Calu3 (cell line): ENCODE measurements around the gene ABCC2. TPM values are rescaled to one million over a fixed set of nuclear protein-coding genes. Genes with fewer than 3 reads are reported as not detected.

Experiments used
- BruUV-seq: library from RNA; stranded (reverse); fragments of 400-500 nt; replicated peaks from 2 replicates; lab custom pipeline; 2021; lab: Mats Ljungman, UMichigan
- CTCF ChIA-PET: fragments of 300-600 bp; sonication (Branson Sonifier 250); formaldehyde crosslinking; loops from one replicate; lab custom pipeline; 2022; ENCODE audit warnings: antibody characterized with exemption; lab: Charles Lee
- DNase-seq: peaks from one replicate; pipeline ENCODE4 v3.0.0; 2022
- H3K27ac Mint-ChIP-seq: one replicate; pipeline ENCODE4 v1.8.0; 2022; ENCODE audit warnings: mixed read lengths; ENCODE audit not compliant: unreplicated experiment
- H3K27me3 Mint-ChIP-seq: one replicate; pipeline ENCODE4 v1.8.0; 2022; ENCODE audit warnings: mixed read lengths; ENCODE audit not compliant: unreplicated experiment
- H3K36me3 Mint-ChIP-seq: one replicate; pipeline ENCODE4 v1.8.0; 2022; ENCODE audit warnings: mild to moderate bottlenecking, moderate library complexity, mixed read lengths; ENCODE audit not compliant: insufficient read depth, unreplicated experiment
- H3K4me1 Mint-ChIP-seq: one replicate; pipeline ENCODE4 v1.8.0; 2022; ENCODE audit warnings: mild to moderate bottlenecking, low read depth, mixed read lengths; ENCODE audit not compliant: unreplicated experiment
- H3K4me3 Mint-ChIP-seq: one replicate; pipeline ENCODE4 v1.8.0; 2022; ENCODE audit warnings: mild to moderate bottlenecking, low read depth, moderate library complexity, mixed read lengths; ENCODE audit not compliant: unreplicated experiment
- H3K9me3 Mint-ChIP-seq: one replicate; pipeline ENCODE4 v1.8.0; 2022; ENCODE audit warnings: low read depth, mixed read lengths; ENCODE audit not compliant: unreplicated experiment
- CTCF ChIP-seq: fragments of 200-600 bp; IDR thresholded peaks from one replicate; pipeline ENCODE4 v1.8.0; 2022; ENCODE audit warnings: antibody characterized with exemption; ENCODE audit not compliant: unreplicated experiment
- intact Hi-C: fragments of 100-400 bp; cut with micrococcal nuclease; formaldehyde crosslinking; loops from one replicate; pipeline ENCODE4 v1.10.0; 2022; ENCODE audit not compliant: unreplicated experiment
- total RNA-seq: library from RNA; stranded (reverse); gene quantifications from 2 replicates; pipeline ENCODE4 v1.2.3, GENCODE V29; 2022

Gene ABCC2
- total RNA-seq, 1 experiment from 2014 or later, result 1.8 TPM

DNA sequence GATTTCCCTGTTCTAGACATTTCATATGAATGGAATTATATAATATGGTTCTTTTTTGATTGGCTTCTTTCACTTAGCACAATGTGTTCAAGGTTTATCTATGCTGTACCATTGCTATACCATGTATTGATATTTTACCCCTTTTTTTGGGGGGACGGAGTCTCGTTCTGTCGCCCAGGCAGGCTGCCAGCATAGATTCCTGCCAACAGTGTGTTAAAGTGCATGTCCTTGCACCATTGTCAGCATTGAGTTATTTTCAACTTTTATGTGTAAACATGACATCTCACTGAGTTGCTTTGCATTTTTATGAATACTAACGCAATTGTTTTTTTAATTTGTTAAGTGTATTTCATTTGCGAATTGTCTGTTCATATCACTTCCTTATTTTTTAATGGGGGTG, 4.9 kb downstream of the ABCC2 start:
- H3K27me3 Mint-ChIP-seq, result no peaks in the 10 kb centered on the region
- H3K36me3 Mint-ChIP-seq, result peaks cover 4% of the 10 kb centered on the region
- H3K4me1 Mint-ChIP-seq, result peaks cover 35% of the 10 kb centered on the region
- H3K27ac Mint-ChIP-seq, result no peak overlapping the region
- CTCF ChIA-PET, result no interaction called here
- no peak overlapping the region for H3K4me3 Mint-ChIP-seq
- no peak for DNase-seq
- TF ChIP-seq CTCF, result no peak
- H3K9me3 Mint-ChIP-seq, result peaks cover 4% of the 10 kb centered on the region
- BruUV-seq, result no TSS peak
- intact Hi-C loops, result no loop called here

DNA sequence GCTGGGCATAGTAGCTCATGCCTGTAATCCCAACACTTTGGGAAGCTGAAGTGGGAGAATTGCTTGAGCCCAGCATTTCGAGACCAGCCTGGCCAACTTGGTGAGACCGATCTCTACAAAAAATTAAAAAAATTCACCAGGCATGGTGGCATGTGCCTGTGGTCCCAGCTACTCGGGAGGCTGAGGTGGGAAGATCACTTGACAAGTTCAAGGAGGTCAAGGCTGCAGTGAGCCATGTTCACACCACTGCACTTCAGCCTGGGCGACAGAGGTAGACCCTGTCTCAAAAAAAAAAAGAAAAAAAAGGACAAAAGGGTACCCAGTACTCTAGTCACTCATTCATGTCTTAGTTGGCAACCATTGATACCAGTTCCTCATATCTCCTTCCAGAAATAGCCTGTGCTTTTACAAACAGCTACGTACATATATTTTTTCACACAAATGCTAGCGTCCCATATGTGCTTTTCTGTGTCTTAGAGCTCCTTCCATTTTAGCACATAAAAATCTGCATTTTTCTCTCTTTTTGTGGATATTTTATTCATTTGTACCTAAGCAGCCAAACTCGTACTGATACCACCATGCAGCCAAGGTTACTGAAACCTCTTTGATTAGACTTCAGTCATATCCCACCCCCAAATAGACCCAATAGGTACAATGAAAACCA, 5.5 kb downstream of the ABCC2 start:
- CTCF ChIA-PET, result no interaction called here
- H3K27me3 Mint-ChIP-seq, result no peaks in the 10 kb centered on the region
- DNase-seq, result no peak
- TF ChIP-seq CTCF, result no peak
- H3K36me3 Mint-ChIP-seq, result peaks cover 4% of the 10 kb centered on the region
- intact Hi-C loops, result no loop called here
- H3K4me1 Mint-ChIP-seq, result peaks cover 29% of the 10 kb centered on the region
- no peak overlapping the region for H3K4me3 Mint-ChIP-seq
- peaks cover 4% of the 10 kb centered on the region for H3K9me3 Mint-ChIP-seq
- no TSS peak for BruUV-seq
- no peak overlapping the region for H3K27ac Mint-ChIP-seq

DNA sequence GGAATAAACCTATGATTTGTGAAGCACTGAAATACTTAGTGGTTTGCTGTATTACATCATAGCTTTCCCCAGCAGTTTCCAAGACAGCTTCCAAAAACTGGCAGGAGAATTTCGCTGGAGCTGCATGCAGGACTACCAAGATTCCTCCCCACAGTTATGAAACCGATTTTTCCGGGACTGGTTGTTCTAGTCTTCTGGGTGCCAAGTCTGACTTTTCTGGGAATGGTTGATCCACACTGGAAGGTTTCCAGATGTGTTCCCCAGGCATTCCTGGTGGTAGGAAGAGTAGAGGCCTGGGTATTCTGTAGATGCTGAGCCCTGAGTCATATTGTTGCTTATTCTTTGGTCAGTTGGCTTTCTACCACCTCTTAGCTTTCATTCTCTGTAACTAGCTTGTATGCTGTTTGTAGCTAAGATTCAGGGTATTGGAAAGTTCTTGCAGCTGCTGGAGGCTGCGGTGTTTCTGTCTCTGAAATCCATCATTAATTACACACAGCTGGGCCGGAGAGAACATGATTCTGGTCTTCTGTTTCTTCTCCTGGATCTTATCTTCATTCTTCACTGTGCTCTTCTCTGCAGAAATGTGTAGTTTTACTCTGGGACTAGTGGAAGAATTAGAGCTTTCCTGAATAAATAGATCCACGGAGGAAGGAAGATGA, 6.3 kb downstream of the ABCC2 start:
- Mint-ChIP-seq H3K27ac (no peak overlapping the region), H3K9me3 (peaks cover 4% of the 10 kb centered on the region), H3K27me3 (no peaks in the 10 kb centered on the region), H3K36me3 (peaks cover 4% of the 10 kb centered on the region), H3K4me1 (peaks cover 21% of the 10 kb centered on the region), H3K4me3 (no peak overlapping the region)
- DNase-seq, result no peak
- intact Hi-C loops, result no loop called here
- no TSS peak for BruUV-seq
- no peak for TF ChIP-seq CTCF
- CTCF ChIA-PET, result no interaction called here

DNA sequence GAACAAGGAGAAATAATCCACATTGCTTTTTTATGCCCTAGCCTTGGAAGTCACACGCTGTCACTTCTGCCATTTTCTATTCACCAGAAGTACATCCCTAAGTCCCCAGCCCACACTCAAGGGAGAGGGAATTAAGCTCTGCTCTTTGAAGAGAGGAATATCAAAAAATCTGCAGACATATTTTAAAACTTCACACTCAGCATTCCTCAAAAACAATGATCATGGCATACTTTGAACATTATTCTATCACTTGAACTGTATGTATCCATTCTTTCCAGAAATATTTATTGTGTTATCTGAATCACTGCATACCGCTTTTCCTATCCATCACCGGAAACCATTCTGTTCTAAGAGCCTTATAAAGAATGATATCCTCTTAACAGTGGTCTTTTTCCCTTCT, 9.4 kb downstream of the ABCC2 start:
- H3K4me3 Mint-ChIP-seq, result no peak overlapping the region
- CTCF ChIA-PET, result interaction anchor here (0.6 kb wide), 1 partner anchor 18 kb away, joined by 7 read pairs; no protein-coding TSS in a partner anchor
- intact Hi-C loops, result no loop called here
- BruUV-seq, result no TSS peak
- H3K9me3 Mint-ChIP-seq, result no peaks in the 10 kb centered on the region
- no peak for DNase-seq
- no peaks in the 10 kb centered on the region for H3K27me3 Mint-ChIP-seq
- H3K27ac Mint-ChIP-seq, result no peak overlapping the region
- no peaks in the 10 kb centered on the region for H3K36me3 Mint-ChIP-seq
- H3K4me1 Mint-ChIP-seq, result no peaks in the 10 kb centered on the region
- TF ChIP-seq CTCF, result no peak
